ENCODE data around the gene DNTT.

DNTT gene

DNA sequence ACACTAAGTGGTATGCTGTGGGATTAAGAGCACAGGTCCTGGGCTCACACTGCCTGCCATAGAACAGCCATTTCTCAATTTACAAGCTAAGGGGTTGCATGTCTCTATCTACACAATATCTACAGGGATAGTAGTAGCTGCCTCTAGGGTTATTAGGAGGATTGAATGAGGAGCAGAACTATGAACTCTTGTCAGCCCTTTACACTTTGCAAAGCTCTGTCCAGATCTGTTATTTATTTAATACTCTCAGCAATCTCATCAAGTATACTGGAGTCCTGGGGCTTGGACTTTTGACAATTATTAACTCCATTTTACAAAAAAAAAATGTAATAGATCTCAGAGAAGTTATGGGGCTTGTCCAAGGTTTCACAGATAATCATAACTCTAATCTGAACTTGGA, 47.8 kb downstream of the DNTT start:
- no peak for DNase-seq

DNA sequence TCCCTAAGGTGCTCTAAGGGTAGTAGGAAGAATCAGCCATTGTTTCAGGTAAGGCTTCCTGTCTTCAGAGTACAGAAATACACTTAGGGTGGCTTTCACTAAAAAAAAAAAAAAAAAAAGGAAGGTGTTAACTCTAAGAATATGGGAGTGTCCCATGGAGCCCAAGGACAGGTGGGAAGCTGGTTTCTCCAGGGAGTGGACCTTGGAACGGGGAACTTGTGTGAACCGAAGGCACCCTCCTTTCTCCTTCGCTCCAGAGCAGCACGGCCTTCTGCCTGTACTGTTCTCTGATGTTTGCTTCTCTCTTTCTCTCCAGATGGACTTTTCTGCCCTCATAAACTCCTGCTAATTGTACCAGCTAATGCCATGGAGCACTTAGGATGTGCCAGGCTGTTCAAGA, 48.3 kb downstream of the DNTT start:
- no peak for DNase-seq

DNA sequence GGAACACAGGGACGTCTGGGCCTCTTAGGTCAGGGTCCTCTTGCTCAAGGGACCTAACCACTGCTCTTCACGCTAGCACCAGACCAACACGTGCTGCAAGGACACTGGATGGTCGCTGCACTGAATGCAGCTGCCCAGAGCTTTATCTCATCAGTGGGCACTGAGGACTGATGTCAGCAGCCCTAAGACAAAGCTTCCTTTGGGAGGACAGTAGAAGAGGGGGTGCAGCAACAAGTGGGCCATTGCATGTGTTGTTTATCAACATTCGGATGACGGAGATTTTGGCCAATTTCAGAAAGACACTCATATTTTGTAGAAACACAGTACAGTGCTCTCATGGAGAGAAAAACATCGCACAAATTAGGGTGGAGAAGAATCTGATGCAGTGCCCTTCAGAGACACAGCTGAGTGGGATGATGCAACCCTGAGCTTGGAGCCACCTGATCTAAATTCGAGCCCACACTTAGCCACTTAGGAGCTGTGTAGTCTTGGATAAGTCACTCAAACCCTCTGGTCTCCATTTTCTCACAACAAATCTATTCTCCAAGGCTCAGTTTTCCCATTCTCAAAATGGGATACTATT, 52.9 kb downstream of the DNTT start:
- DNase-seq: no peak

DNA sequence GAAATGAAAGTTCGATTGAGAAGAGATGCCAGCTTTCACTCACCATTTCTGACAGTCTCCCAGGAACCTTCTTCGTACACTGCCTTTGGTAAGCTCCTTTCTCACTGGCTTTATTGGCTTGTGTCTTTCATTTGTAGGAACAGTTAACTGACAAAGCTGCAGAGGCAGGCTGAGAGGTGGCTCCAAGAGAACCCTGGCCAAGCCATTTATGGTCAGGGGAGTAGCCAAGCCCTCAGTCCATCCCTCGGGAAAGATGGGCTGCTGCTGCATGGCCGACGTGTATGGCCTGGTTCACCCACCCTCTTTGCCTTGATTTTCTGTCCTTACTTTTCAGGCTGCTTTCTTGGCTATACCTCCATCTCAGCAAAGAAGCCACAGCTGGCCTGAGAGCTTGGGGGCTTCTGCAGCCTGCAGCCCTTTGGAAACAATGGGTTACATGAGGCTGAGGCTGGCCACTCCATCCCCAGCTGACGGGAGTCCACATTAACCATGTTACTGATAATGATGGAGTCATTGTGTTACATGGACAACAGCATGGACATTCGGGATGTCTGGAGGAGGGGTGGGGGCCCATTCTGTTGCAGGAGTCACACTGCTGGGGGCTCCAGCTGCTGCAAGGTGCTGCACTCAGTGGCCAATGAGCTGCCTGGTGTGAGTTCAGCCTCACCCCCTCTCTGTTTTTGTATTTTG, 54.8 kb downstream of the DNTT start, which contains the start of gene OPALIN:
OPALIN (minus strand) TSS at position 152 of the 690 bp plus-strand sequence; CDS start at position 46, 106 bp downstream.
- no peak for DNase-seq

DNA sequence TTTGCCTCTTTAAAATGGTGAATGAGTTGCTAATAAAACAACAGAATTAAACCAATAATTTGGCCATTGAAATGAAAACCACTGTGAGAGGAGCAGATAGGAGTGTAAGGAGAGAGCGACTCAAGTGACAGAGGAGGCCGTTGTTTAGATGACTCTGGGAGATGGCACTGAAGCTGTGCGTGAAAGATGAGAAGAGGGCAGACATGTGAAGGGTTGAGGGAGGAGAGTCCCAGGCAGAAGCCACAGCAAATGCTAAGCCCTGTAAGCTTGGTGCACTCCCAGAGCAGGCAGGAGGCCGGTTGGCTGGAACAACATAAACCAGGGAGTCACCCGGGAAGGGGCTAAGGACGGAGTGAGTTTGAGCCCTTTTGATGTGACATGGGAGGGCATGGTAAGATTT, 55.4 kb downstream of the DNTT start:
- DNase-seq: no peak

GRCh38 chr10:96360331-96360730, 56.1 kb downstream of the DNTT start:
- DNase-seq: no peak

- no peak for DNase-seq
Measured at GRCh38 chr10:96360766-96361165, 56.5 kb downstream of the DNTT start.

- DNase-seq: no peak
Measured at GRCh38 chr10:96365571-96365970, 61.3 kb downstream of the DNTT start.

DNA sequence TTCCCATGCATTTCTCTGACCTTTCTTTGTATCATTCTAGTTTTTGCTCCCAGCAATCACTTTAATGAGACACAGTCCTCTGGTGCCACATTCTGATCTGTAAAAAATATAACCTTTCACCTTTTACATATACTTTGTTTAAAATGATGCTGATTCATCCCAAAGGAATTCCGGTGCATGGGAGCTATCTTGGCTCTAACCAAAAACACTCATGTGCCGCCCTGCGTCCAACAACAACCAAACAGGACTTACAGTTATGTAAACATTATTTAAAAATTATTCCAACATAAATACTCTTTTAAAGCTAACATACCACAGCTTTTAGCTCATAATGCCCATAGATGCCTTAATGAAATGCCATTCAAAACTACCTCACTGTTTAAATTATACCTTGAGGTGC, 62.3 kb downstream of the DNTT start:
- DNase-seq: no peak

- DNase-seq: no peak
Measured at GRCh38 chr10:96367470-96367869, 63.2 kb downstream of the DNTT start.

GRCh38 chr10:96368971-96369370, 64.7 kb downstream of the DNTT start:
- no peak for DNase-seq

DNA sequence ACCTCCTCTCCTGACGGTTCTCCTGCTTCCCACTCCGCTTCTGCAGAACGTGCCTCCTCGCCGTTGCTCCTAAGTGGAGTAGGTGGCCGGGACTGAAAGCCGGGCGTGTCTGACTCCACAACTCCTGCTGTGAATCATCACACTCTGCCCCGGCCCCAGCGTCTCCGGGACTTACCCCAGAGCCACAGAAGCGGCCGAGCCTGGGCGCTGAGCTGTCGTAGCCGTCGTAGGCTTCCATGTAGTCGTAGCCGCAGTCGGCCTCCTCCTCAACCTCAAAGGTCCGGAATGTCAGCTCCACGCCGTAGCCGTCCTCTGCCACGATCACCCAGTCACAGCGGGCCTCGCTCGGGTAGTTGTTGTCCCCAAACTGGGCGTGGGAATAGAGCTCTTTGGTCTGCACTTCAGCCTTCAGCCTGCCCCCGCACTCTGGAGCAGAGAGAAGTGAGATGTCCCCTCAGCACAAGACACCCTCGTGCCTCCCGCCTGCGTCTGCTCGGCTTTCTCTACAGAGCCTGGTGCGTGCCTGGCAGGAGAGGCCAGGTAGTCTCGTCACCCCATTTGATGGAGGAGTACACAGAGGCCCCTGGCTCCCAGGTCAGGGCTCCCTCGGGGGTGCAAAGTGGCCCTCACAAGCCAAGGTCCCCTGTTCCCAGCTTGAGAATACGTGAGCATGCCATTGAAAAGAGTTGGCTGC, 65.8 kb downstream of the DNTT start:
- no peak for DNase-seq

- peak; percentile 62 to 80 for DNase-seq
Measured at GRCh38 chr10:96370584-96371157, 66.4 kb downstream of the DNTT start.

- DNase-seq: no peak
Measured at GRCh38 chr10:96371356-96371755, 67.1 kb downstream of the DNTT start.

DNA sequence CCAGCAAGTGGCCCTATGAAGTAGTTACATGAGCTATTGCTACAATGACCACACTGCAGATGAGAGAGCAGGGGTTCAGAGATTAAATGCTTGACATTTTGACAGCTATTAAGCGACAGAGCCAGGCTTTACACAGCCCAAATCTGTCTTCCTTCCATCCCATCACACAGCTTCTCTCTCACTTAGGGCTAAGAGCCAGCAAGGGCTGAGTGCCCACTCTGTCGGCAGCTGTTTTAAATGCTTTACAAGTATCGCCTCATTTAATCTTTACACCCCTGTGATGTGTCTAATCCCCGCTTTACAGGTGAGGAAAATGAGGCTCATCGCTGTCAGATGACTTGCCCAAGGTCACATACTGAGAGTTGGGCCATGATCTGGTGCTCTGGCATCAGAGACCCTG, 69.8 kb downstream of the DNTT start:
- no peak for DNase-seq

- peak in 1 of 2 experiments; percentile 40 for DNase-seq
Measured at GRCh38 chr10:96374639-96374984, 70.4 kb downstream of the DNTT start.

GRCh38 chr10:96374985-96375830, 71.0 kb downstream of the DNTT start:
- peak; percentile 95 for DNase-seq

DNA sequence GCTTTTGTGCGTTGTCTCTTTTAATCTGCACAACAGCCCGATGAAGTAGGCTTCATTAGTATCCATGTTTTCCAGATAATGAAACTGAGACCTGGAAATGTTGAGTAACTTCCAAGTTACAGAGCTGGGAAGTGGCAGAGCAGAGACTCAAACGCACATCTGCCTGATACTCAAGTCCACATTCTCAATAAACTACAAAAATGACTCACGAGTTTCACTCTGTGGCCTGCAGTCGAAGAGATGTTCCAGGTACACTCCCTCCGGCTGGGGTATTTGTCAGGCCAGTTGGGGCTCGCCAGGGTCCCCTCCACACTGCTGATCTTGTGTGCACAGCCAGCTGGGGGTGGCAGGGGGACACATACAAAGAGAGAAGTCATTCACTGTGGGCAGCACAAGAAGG, 72.2 kb downstream of the DNTT start:
- DNase-seq: no peak

DNA sequence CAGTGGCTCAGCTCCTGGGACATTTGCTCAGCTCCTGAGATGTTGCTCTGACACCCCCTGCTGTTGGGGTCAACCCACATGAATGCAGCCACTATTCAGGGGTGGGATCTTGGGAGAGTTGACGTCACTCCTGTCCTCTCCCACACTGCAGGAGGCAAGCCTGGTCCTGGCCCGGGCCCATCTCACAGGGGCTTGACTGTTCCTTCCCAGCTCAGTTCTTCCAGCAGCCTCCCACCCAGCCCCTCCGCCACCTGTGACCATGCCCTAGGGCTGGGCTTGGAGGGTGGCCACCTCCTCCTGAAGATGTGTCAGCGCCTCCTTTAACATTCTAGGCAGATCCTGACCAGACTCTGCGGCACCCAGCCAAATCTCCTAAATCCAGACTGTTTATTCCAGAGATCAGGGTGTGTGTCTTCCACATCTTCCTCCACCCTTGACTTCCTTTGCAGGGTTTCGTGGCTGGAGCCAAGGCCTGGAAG, 73.6 kb downstream of the DNTT start:
- DNase-seq: no peak

GRCh38 chr10:96378741-96379140, 74.5 kb downstream of the DNTT start:
- no peak for DNase-seq

- no peak for DNase-seq
Measured at GRCh38 chr10:96379758-96380157, 75.5 kb downstream of the DNTT start.

DNA sequence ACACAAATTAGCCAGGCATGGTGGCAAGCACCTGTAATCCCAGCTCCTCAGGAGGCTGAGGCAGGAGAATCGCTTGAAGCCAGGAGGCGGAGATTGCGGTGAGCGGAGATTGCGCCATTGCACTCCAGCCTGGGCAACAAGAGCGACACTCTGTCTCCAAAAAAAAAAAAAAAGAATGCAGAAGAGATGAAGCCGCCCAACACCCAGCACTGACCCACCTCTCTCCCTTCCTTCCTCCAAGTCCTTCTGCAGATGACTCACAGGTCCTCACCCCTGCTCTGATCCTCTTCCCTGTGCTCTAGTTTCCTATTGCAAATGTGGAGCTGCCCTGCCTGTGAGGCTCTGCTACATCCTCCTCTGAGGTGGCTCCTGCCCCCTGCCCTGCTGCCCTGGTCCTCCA, 76.6 kb downstream of the DNTT start:
- peak; percentile 77 to 81 for DNase-seq

DNA sequence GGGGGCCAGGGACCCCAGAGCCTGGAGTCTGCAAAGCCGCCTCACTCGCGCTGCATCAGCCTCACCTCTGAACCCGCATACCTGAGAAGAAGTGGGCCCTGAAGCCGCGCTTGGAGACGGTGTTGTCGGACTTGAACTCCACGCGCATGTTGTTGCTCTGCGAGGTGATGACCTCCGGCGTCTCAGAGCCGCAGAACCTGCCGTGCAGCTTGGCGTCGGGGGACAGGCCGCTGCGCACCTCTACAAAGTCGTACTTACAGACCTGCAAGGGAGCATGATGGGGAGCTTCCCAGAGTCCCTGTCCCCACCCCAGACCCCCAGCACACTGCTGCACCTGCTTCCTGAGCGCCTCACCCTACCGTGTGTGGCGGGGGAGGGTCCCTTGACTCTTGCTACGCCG, 80.3 kb downstream of the DNTT start:
- DNase-seq: no peak

Data from Kasumi-1 (cell line).